ENCODE results near the gene UBE2M.
A peak's percentile ranks its signal among the peaks of the same experiment; 100 is the strongest.

Gene UBE2M

GRCh38 chr19:58538257-58539168, 19.9 kb downstream of the UBE2M start:
- no peak for DNase-seq

DNA sequence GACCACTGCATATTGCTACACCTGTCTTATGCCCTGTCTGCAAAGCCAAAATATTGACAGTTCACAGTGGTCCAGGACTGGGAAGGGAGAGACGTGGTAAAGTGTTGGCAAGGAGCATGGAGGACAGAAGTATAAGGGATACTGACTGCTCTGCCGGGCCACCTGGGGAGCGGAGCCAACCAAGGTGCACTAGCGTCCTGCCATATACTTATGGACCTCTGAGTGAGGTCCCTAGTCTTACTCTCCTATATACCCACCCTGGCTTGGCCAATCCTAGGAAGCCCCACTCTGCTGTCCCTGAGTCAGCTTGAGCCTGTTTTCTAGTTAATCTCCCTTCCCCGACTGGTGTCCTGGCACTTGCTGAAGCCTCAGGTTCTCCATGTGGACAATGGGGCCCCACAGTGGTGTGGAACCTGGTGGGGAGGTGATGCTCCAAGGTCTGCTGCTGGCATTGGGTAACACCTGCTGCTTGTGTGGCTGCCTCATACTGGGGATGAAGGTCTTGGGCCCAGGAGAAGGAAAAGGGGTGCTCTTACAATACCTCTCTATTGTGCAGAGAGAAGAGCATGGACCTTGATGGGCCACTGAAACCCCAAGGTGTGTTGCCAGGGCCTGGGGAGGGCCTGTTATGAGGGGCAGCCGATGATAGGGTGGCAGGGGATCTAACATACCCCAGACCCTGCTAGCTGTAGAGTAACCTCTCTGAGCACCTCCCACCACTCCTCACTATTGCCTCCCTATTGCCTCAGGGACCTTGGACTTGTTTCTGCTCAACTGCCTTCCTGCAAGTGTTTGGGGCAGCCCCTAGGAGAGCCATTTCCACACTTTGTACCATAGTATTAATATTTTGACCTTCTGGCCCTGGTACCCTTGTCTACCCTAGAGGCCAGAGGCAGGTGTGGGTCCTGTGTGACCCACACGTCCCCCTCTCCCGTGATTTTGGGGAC, 21.3 kb downstream of the UBE2M start:
- DNase-seq: no peak

- no peak for DNase-seq
Observed at GRCh38 chr19:58535857-58536256, 22.6 kb downstream of the UBE2M start.

- no peak for DNase-seq
Observed at GRCh38 chr19:58531034-58531840, 27.2 kb downstream of the UBE2M start.

DNA sequence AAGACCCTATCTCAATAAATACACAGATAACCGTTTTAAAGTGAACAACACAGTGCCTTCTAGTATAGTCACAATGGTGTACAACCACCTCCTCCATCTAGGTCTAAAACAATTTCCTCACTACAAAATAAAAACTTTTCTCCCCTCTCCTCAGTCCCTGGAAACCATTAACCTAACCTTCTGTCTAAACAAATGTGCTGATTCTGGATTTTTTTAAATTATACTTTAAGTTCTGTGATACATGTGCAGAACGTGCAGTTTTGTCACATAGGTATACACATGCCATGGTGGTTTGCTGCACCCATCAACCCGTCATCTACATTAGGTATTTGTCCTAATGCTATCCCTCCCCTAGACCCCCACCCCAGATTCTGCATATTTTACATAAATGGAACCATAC, 29.0 kb downstream of the UBE2M start:
- DNase-seq: no peak

DNA sequence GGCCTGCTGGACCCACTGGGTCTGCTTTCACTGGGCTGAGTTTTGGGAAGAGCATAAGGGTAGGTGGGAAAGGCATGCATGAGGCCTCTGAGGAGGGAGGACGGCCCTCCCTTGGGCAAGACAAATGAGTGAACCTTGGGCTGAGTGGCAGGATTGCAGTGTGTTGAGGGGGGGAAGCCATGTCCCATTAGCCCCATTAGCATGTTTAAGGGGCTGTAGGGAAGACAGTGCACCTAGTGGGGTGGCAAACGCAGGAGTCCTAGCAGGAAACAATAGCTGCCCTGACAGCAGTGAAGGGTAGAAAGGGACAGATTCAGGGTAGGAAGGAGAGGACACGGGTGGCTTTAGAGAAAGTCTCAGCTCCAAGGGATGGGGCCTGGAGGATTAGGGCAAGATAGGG, 35.7 kb downstream of the UBE2M start:
- no peak for DNase-seq

DNA sequence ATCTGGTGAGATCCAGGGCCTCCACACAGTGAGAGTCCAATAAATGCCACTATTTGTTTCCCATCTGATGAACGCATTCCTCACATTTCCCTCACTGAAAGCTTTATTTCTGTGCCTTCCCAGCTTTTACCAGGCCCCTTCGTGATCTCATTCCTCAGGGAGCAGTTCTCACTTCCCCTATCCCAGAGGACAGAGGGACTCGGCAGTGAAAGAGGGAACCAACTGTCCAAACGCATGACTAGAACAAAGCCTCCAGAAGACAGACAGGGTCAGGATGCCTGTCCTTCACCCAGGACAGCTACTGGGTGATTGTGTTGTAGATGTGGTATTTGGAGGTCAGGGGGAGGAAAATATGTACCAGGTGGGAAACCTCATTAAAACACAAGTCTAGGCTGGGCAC, 36.8 kb downstream of the UBE2M start:
- no peak for DNase-seq

- DNase-seq: no peak
Observed at GRCh38 chr19:58520257-58520599, 38.2 kb downstream of the UBE2M start.

DNA sequence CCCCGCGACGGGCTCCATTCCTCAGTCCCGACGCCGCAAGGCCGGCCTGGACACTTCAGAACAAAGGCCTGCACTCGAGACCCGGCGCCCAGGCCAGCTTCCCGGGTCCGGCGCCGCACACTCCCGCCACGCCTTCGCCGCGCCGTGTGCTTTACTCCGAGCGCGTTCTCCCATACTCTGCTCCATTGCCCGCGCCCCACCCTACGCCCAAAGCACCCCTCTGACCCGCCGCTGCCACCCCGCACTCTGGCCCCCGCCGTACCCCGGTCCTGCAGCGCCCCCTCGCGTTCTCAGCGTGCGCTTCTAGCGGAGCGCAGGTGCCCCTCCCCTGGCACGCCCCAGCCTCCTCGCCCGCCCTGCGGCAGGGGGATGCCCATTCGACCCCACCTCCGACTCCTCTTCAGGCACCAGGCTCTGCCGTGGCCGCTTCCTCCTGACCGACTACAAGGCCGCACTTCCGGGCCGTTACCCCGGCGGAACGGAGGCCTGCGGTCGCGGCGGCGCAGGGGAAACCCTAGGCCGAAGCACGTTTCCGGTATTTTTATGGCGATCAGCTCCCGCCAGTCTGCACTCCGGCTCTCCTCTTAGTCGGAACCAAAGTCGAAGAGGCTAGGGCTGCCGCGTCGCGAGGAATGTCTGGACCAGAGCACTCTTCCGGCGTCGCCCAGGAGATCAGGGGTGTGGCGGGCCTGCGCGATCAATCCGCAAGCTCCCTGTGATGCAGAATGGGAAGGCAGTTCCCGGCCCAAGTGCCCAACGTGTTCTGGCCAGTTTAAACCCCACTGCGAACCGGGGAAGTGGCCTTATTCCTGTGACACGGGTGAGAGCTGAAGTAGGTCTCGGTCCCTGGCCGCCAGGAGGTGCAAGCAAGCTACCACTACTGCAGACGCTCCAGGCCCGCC, 38.8 kb downstream of the UBE2M start, which contains the start of gene ZBTB45:
Gene ZBTB45 (minus strand): TSS at position 456 of the 902 bp plus-strand sequence. CDS start 2,137 bp downstream, outside the sequence.
- DNase-seq: peak; percentile 93 to 97

GRCh38 chr19:58519087-58519354, 39.4 kb downstream of the UBE2M start:
- DNase-seq: peak; percentile 63 to 69

DNA sequence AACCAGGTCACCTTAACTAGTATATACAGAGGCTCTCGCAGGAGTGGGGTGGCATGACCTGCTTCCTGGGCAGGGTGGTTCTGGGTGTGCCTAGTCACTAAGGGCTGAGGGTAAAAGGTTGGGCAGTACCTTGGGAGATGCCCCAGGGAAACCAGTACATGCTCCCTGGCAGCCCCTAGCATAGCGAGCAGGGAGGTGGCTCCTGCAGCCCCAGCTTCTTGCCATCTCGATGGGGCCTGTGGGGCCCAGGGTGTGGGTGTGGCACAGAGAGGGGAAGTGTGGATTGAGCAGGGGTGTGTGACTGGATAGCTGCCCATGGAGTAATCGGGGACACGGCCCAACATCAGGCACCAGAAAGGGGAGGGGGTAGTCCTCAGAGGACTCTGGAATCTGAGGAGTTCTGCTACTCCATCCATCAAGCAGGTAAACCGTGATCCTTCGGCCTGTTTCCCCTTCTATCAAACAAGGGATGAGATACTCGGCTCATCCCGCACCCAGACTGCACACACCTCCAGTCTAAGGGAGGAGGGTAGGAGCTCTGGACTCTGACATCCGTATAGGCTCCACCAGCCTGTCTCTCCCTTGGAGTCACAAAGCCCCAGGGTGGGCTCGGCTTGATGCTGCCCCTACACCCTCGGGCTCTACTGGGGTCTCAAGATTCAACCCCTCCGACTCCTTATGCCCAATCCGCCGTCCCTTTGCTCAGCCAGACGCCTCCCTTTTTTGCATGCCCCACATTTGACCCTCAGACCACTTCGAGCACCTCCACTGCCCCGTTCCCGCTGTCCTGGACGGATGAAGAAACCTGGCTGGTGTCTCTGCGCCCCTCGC, 39.9 kb downstream of the UBE2M start:
- no peak for DNase-seq

DNA sequence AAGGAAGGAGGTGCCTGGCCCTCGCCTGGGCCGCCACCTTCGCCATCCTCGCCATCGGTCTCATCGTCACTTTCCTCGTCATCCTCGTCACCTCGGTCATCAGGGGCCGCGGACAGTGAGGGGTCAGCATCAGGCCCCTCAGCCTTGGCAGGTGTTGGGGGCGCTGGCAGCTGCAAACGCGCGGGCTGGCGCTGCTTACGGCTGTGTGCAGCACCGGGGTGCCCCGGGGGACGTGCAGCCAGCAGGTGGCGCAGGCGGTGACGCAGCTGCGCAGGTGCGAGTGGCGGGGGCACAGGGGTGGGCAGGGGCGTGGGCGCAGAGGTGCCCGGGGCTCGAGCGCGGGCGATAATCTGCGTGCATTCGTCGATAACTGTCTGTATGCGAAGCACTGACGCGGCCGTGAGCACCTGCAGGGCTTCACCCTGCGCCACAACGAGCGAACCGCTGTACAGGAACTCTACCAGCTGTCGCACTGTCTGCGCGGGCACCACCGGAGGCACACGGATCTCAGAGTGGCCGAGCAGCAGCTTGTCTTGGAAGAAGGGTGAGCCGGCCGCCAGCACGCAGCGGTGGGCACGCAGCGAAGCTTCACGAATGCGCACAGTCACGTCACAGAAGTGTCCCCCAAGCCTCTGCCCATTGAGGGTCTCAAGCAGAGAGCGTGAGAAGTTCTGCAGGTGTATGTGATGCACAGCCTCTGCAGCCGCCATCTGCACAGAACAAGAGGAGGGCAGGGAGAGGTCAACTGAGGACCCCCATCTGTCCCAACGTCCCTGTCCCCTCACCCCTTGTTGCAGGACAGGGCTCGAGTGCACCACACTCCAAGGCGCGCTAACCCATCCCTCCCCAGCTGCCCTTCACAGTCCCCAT, 41.2 kb downstream of the UBE2M start:
- no peak for DNase-seq

DNA sequence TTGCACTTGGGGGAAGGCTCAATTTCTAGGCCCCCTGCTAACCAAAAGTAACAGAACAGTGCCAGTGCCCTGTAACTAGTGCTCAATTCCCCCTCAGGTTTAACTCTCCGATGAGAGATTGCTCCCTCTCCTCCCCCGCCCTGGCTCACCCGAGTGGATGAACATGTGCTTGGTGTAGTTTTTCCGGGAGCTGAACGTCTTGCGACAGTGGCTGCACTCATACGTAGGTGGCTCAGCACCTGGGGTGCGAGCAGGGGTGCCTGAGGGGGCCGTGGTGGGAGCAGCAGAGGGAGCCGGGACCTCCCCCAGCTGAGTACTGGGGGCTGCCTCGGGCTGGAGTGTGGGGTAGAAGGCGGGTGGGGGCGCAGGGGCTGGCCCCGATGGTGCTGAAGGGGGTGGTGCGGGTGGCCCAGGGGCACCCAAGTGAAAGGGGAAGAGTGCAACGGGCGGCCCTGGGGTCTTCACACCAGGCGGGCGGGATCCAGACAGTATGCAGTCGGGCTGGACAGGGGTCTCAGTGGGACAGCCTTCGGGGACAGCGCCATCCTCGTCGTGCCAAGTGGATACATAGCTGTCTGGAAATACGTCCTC, 42.1 kb downstream of the UBE2M start:
- DNase-seq: no peak

DNA sequence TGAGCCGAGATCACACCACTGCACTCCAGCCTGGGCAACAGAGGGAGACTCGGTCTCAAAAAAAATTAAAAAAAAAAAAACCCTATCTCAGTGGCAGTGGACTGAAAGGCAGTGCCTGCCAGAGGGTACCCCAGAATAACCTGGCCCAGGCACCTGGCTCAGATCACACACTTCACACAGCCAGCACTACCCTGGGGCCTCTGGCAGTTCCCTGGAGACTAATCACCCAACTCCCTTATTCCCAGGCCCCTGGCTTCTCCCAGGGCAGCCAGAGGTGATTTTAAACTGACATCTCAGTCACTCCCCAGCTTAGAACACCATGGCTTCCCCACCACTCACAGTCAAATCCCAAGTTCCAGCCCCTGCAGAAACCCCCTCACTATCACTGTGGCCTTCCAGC, 43.2 kb downstream of the UBE2M start:
- no peak for DNase-seq

DNA sequence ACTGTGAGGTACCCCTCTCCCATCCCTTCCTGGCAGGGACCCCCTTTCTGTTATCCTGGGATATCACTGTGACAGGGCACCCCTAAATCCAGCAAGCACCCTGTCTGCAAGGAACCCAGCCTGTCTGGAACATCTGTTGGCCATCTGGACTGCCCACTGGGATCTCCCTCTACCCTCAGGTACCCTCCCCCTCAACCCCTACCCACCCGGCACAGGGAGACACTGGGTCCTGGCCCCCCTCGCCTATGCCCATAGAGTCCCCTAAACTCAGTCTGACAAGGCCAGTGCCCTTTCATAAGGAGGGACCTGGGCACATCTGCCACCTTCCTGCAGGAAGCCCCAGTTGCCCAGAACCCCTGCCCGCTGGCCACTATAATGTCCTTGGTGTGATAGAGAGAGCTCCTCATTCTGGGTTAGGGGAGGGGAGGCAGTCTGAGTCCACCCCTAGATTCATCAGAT, 43.8 kb downstream of the UBE2M start:
- no peak for DNase-seq

DNA sequence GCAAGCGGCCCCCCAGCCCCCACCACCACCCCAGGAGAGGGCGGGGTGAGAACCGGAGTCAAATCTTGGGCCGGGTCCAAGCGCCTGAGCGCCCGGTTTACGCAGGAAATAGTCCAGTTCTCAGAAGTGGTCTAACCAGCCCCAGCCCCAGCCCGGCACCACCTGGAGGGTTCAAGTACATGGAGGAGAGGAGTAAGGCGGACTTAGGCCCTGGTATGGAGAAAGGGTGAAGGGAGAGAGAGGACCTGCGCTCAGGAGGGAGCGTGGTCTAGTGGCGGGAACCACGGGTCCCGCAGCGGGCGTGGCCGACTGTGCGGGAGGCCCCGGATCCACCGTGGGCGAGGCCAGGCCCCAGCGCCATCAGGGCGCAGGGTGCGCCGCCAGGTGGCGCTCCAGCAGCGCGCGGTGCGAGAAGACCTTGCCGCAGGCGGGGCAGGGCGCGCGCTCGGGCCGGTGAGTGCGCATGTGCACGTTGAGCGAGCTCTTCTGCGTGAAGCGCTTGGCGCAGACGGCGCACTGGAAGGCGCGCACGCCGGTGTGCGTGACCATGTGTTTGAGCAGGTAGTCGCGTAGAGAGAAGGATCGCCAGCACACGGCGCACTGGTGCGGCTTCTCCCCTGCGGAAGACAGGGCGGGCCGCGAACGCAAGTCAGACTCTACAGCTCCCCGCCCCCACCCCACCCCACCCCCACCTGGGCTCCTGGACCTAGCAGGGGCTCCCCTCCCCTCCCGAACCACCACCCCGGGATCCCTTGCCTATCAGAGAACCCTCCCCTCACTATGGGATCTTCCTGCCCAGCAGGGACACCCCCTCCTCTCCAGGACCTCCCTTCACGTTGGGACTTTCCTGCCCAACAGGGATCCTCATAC, 44.5 kb downstream of the UBE2M start:
- peak; percentile 87 to 92 for DNase-seq

DNA sequence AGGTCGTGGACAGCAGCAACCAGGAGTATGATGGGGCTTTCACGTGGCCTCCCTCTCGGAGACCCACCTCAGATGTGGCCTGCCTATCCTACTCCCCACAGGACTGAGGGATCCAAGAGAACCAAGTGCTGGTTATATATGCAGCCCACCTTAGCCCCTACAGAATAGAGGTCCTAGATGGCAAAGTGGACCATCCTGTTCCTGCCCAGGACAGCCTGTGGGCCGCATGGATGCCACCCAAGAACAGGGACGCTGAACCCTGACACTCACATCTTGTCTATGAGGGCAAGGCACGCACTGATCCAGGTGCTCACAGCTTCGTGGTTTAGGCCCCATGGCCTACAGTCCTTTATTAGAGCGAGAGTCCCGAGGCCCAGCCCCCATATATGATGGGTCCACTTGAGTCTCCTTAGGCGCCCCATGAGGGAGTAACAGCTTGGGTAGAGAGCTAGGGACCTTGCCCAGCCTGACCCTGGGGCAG, 45.2 kb downstream of the UBE2M start:
- DNase-seq: no peak
